ENCODE data around the gene NTRK3.

DNA sequence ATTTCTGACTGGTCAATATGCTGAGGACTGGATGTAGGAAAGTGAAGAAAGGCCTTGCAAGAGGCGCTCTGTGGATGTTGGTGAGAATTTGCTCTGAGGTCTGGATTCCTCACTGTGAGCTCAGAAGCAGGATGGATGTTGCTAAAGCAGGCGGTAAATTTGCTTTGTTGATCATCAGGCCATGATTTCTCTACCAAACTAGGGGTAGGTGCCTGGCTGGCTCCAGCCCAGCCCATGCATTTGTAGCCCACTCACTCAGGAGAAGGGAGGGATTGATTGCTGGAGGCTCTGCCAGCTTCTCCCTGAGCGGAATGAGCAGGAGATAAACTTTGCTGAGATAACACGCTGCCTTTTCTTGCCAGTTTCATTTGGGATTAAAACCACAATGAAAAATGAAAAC, 44.3 kb upstream of the NTRK3 start:
- TF ChIP-seq, protein P1, sequence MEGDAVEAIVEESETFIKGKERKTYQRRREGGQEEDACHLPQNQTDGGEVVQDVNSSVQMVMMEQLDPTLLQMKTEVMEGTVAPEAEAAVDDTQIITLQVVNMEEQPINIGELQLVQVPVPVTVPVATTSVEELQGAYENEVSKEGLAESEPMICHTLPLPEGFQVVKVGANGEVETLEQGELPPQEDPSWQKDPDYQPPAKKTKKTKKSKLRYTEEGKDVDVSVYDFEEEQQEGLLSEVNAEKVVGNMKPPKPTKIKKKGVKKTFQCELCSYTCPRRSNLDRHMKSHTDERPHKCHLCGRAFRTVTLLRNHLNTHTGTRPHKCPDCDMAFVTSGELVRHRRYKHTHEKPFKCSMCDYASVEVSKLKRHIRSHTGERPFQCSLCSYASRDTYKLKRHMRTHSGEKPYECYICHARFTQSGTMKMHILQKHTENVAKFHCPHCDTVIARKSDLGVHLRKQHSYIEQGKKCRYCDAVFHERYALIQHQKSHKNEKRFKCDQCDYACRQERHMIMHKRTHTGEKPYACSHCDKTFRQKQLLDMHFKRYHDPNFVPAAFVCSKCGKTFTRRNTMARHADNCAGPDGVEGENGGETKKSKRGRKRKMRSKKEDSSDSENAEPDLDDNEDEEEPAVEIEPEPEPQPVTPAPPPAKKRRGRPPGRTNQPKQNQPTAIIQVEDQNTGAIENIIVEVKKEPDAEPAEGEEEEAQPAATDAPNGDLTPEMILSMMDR (IDR thresholded peaks at IDR 0.05; ENCODE audit: poor library complexity, severe bottlenecking), result no peak
- no peak for TF ChIP-seq POLR2AphosphoS5 (IDR thresholded peaks at IDR 0.05)
- no peak for TF ChIP-seq EP300 (conservative IDR thresholded peaks at IDR 0.05; ENCODE audit: poor library complexity, severe bottlenecking)

Measured in neural cell (in vitro differentiated cells).